ENCODE measurements around the gene BATF2. TPM values are rescaled to one million over a fixed set of nuclear protein-coding genes. Genes with fewer than 3 reads are reported as not detected.
A peak's percentile ranks its signal among the peaks of the same experiment; 100 is the strongest.

BATF2 gene, protein sequence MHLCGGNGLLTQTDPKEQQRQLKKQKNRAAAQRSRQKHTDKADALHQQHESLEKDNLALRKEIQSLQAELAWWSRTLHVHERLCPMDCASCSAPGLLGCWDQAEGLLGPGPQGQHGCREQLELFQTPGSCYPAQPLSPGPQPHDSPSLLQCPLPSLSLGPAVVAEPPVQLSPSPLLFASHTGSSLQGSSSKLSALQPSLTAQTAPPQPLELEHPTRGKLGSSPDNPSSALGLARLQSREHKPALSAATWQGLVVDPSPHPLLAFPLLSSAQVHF
- total RNA-seq (10 to 100 TPM in 1 of 9 donors, 1 to 10 TPM in 7, under 1 TPM in 1; 0.87 to 33.4 (median 1.5) TPM), polyA plus RNA-seq (1 to 10 TPM; 1.6 to 2.0 TPM)
- long read RNA-seq, donor 1, partial matches to known transcripts, result 0 of 1 reads
- long read RNA-seq, donor 1, other reads (novel, unspliced or antisense), result 0 of 1 reads
- long read RNA-seq, donor 2, partial matches to known transcripts, result 0 of 1 reads
- long read RNA-seq, donor 2, other reads (novel, unspliced or antisense), result 0 of 1 reads
- long read RNA-seq, donor 3, partial matches to known transcripts, result 0 of 2 reads
- long read RNA-seq, donor 3, other reads (novel, unspliced or antisense), result 0 of 2 reads

DNA sequence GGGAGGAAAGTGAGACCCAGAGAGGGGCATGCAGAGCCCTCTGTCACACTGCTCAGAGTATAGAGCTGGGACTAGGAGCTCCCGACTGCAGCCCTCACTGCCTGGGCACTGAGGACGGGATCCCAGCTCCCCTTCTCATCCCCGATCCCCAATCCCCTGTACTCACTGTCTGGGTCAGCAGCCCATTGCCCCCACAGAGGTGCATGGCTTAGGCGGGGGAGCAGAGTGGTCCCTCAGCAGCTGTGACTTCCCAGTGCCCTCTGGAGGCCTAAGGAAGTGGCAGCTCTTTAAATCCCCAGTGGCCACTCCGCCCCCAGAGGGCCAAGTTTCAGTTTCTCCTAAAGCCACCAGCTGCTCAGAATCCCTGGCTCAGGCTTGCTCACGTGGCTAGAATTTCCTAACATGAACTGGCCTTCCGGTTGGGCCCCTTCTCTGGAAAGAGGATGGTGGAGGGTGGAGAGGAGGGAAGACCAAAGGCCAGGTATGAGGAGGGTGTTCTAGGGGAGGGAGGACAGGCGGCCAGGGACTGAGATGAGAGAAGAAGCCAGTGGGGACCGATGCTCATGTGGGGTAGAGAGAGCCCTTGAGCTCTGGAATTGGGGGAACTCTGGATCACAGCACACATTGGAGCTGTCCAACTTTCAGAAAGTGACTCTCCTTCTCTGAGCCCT, at the start of gene BATF2:
BATF2 (minus strand) TSS at position 262 of the 671 bp plus-strand sequence; CDS start at position 205, 57 bp downstream.
- peak; percentile 54 to 96 (median 92) for ATAC-seq
- H3K36me3 ChIP-seq, result peaks cover 0 to 25% (median 0%) of the 10 kb centered on the region in 9 donors
- peak within 1 kb of the TSS; percentile 3 to 83 (median 72) for H3K27ac ChIP-seq
- H3K9me3 ChIP-seq, result no peaks in the 10 kb centered on the region
- intact Hi-C loops (cut with DNase I), result loop anchor here in 8 of 10 donors (2.0 to 10.0 kb wide), 7 partner anchors 40 to 152 kb away; partner anchors contain the start of genes PPP2R5B (in 2 of the 8), ATG2A (in 1 of the 8) and CDC42BPG (in 1 of the 8)
- H3K27me3 ChIP-seq, result no peaks in the 10 kb centered on the region
- DNase-seq, result peak; percentile 77 to 83 (median 80)
- peak in 1 of 2 donors; percentile 43 for TF ChIP-seq POLR2A (IDR thresholded peaks at IDR 0.05)
- TF ChIP-seq, protein P1, sequence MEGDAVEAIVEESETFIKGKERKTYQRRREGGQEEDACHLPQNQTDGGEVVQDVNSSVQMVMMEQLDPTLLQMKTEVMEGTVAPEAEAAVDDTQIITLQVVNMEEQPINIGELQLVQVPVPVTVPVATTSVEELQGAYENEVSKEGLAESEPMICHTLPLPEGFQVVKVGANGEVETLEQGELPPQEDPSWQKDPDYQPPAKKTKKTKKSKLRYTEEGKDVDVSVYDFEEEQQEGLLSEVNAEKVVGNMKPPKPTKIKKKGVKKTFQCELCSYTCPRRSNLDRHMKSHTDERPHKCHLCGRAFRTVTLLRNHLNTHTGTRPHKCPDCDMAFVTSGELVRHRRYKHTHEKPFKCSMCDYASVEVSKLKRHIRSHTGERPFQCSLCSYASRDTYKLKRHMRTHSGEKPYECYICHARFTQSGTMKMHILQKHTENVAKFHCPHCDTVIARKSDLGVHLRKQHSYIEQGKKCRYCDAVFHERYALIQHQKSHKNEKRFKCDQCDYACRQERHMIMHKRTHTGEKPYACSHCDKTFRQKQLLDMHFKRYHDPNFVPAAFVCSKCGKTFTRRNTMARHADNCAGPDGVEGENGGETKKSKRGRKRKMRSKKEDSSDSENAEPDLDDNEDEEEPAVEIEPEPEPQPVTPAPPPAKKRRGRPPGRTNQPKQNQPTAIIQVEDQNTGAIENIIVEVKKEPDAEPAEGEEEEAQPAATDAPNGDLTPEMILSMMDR (IDR thresholded peaks at IDR 0.05), result peak; percentile 16 to 61 (median 39)
- WGBS, 4 donors, result 19 to 23% (median 20%) methylated on average over 9 of the region's 9 CpGs
- H3K4me3 ChIP-seq, result peak within 1 kb of the TSS in 11 of 12 donors; percentile 15 to 68 (median 51)
- H3K4me1 ChIP-seq, result peaks cover 0 to 68% (median 10%) of the 10 kb centered on the region in 12 donors

DNA sequence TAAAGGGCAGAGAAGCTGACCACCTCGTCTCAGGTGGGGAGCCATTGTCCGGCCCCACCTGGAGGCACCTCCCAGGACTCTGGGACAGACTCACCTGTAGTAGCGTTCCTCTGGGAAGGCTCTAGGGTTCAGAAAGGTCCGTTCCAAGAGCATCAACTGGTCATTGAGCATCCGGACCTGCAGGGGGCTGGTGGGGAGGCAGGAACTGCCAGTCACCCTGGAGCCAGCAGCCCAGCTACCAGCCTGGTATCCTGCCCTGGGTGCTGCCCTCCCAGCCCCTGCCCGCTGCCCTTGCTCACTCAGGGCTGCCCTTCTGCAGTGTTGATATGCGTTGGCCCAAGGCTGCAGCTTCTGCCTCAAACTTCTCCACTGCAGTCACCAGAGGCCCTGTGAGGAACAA, 49.0 kb upstream of the BATF2 start:
- Histone ChIP-seq H3K4me1 (peaks cover 0 to 50% (median 17%) of the 10 kb centered on the region in 12 donors), H3K36me3 (peaks cover 0 to 13% (median 7%) of the 10 kb centered on the region in 9 donors), H3K27ac (no peak overlapping the region), H3K9me3 (no peaks in the 10 kb centered on the region), H3K4me3 (no peak overlapping the region), H3K27me3 (no peaks in the 10 kb centered on the region)
- intact Hi-C loops (cut with DNase I), result no loop called here
- TF ChIP-seq, protein P1 (IDR thresholded peaks at IDR 0.05), result no peak
- TF ChIP-seq POLR2A (IDR thresholded peaks at IDR 0.05), result no peak
- DNase-seq, result no peak
- 89 to 94% (median 91%) methylated on average over 6 to 7 of the region's 7 CpGs for WGBS, 4 donors
- no peak for ATAC-seq

DNA sequence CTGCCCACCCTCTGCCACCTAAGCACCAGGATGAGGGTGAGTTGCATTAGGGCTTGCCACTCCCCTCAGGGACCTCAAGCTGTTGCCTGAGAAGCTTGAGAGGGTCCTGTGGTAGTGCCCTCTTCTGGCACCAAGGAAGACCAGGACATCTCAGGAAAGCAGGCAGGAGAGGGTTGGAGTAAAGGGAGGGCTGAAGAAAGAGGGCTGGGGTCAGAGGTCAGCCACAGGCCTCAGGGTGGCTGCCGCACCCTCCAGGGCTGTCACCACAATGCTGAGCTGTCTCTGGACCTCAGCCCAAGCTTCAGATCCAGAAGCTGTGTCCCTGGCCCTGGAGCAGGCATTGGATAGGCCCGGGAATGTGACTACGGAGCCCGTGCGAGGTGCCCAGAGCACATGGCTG, 48.3 kb upstream of the BATF2 start:
- DNase-seq (no peak), ATAC-seq (no peak)
- Histone ChIP-seq H3K4me3 (no peak overlapping the region), H3K4me1 (peaks cover 0 to 56% (median 22%) of the 10 kb centered on the region in 12 donors), H3K36me3 (peaks cover 0 to 13% (median 7%) of the 10 kb centered on the region in 9 donors), H3K27me3 (no peaks in the 10 kb centered on the region), H3K9me3 (no peaks in the 10 kb centered on the region), H3K27ac (no peak overlapping the region)
- intact Hi-C loops (cut with DNase I), result no loop called here
- TF ChIP-seq POLR2A (IDR thresholded peaks at IDR 0.05), result no peak
- TF ChIP-seq, protein P1 (IDR thresholded peaks at IDR 0.05), result no peak
- WGBS, 4 donors, result 88 to 100% (median 94%) methylated on average over 1 to 5 of the region's 5 CpGs
